GM12864 (cell line): Measurements from ENCODE around the gene SATB2.

Experiments used
- DNase-seq: peaks from one replicate; pipeline ENCODE4 v3.0.0-alpha.2; 2011; ENCODE audit warnings: low read depth
- H3K4me3 ChIP-seq: 2 replicates; pipeline ENCODE4 v1.5.1; 2011; ENCODE audit warnings: mild to moderate bottlenecking, low read depth, low read length, control low read depth
- CTCF ChIP-seq: IDR thresholded peaks from 2 replicates; pipeline ENCODE4 v1.5.1; 2011; ENCODE audit warnings: low read depth, mild to moderate bottlenecking, moderate library complexity, low read length, control low read depth, inconsistent platforms; ENCODE audit errors: missing control alignments

SATB2 gene

GRCh38 chr2:199312931-199313330, 144.8 kb downstream of the SATB2 start:
- TF ChIP-seq CTCF: no peak
- DNase-seq: no peak
- no peak overlapping the region for H3K4me3 ChIP-seq

GRCh38 chr2:199310771-199311585, 146.8 kb downstream of the SATB2 start:
- H3K4me3 ChIP-seq: no peak overlapping the region
- TF ChIP-seq CTCF: no peak
- no peak for DNase-seq

- TF ChIP-seq CTCF: no peak
- no peak for DNase-seq
- H3K4me3 ChIP-seq: no peak overlapping the region
These were observed 147.8 kb downstream of the SATB2 start for GRCh38 chr2:199309973-199310372.

GRCh38 chr2:199309411-199309810, 148.3 kb downstream of the SATB2 start:
- no peak overlapping the region for H3K4me3 ChIP-seq
- no peak for TF ChIP-seq CTCF
- DNase-seq: no peak

- DNase-seq: no peak
- no peak for TF ChIP-seq CTCF
- no peak overlapping the region for H3K4me3 ChIP-seq
These were observed 149.2 kb downstream of the SATB2 start for GRCh38 chr2:199308567-199308966.

- DNase-seq: no peak
- H3K4me3 ChIP-seq: no peak overlapping the region
- TF ChIP-seq CTCF: no peak
These were observed 150.3 kb downstream of the SATB2 start for GRCh38 chr2:199307461-199307860.

GRCh38 chr2:199306116-199306515, 151.6 kb downstream of the SATB2 start:
- TF ChIP-seq CTCF: no peak
- DNase-seq: no peak
- no peak overlapping the region for H3K4me3 ChIP-seq
